KMS-11 (cell line): ENCODE results near the gene CFAP65.

ENCODE experiments used
- H2AFZ ChIP-seq: fragments of 200-600 bp; sonication (generic); 2 replicates; pipeline ENCODE4 v1.6.1; 2016; ENCODE audit warnings: antibody characterized with exemption, mixed run types, low read depth
- H3K27ac ChIP-seq: fragments of 200-600 bp; sonication (generic); 2 replicates; pipeline ENCODE4 v1.6.1; 2016; ENCODE audit warnings: mild to moderate bottlenecking, mixed run types
- H3K27me3 ChIP-seq: fragments of 200-600 bp; sonication (generic); 2 replicates; pipeline ENCODE4 v1.6.1; 2017; ENCODE audit warnings: mild to moderate bottlenecking, low read depth, mixed run types, moderate library complexity; ENCODE audit not compliant: insufficient read depth
- H3K36me3 ChIP-seq: fragments of 200-600 bp; sonication (generic); 2 replicates; pipeline ENCODE4 v1.6.1; 2017; ENCODE audit warnings: mild to moderate bottlenecking, mixed run types; ENCODE audit not compliant: insufficient read depth
- H3K4me1 ChIP-seq: fragments of 200-600 bp; sonication (generic); 2 replicates; pipeline ENCODE4 v1.6.1; 2016; ENCODE audit warnings: mild to moderate bottlenecking, low read depth, mixed run types; ENCODE audit not compliant: poor library complexity, severe bottlenecking
- H3K4me2 ChIP-seq: fragments of 200-600 bp; sonication (generic); 2 replicates; pipeline ENCODE4 v1.7.0; 2016; ENCODE audit warnings: mild to moderate bottlenecking, mixed run types
- H3K4me3 ChIP-seq: fragments of 200-600 bp; sonication (generic); IDR thresholded peaks from 2 replicates; pipeline ENCODE4 v1.6.1; 2017; ENCODE audit warnings: low read depth, low read length, mixed read lengths; ENCODE audit not compliant: insufficient read depth
- H3K79me2 ChIP-seq: fragments of 200-600 bp; sonication (generic); 2 replicates; pipeline ENCODE4 v1.6.1; 2016; ENCODE audit warnings: low read depth, mixed run types; ENCODE audit not compliant: insufficient read depth
- H3K9ac ChIP-seq: fragments of 200-600 bp; sonication (generic); 2 replicates; pipeline ENCODE4 v1.6.1; 2016; ENCODE audit warnings: mild to moderate bottlenecking, mixed run types
- H4K20me1 ChIP-seq: fragments of 200-600 bp; sonication (generic); 2 replicates; pipeline ENCODE4 v1.6.1; 2016; ENCODE audit warnings: mild to moderate bottlenecking, mixed run types; ENCODE audit not compliant: insufficient read depth
- TF ChIP-seq, protein P1 (sequence below): fragments of 200-600 bp; sonication (generic); conservative IDR thresholded peaks from 2 replicates; pipeline ENCODE4 v1.6.1; 2017; ENCODE audit warnings: low read depth, mild to moderate bottlenecking, antibody characterized with exemption, low read length, moderate library complexity, mixed read lengths

CFAP65 gene

DNA sequence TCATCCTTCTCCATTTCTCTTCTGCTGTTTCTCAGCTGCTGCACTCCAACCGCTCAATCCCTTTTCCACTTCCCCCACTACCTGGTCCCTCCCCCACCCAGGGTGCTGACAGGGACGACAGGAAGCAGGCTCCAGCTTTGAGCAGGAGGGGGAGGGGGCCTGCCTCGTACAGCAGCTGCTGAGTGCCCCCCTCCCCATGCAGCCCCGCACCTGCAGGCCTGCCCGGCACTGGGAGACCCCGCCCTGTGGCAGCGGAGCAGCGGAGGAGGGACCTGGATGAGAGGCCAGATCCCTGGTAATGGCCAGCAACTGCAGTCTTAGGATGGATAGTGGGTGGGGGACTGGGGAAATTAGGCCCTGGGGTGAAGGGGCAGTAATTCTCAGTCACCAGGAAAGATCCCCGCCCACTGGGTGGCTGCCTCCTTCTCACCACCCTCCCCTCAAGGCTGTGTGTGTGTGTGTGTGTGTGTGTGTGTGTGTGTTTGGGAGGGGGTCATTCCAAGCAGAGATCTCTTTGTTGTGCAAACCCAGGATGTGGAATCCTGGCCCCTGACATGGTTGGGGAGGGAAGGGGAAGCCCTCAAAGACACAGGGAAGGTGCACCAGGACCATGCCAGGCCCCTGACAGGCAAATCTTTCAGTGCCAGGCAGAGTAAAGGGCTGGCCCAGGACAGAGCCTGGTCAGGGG is 41.3 kb downstream of the CFAP65 start:
- TF ChIP-seq, protein P1, sequence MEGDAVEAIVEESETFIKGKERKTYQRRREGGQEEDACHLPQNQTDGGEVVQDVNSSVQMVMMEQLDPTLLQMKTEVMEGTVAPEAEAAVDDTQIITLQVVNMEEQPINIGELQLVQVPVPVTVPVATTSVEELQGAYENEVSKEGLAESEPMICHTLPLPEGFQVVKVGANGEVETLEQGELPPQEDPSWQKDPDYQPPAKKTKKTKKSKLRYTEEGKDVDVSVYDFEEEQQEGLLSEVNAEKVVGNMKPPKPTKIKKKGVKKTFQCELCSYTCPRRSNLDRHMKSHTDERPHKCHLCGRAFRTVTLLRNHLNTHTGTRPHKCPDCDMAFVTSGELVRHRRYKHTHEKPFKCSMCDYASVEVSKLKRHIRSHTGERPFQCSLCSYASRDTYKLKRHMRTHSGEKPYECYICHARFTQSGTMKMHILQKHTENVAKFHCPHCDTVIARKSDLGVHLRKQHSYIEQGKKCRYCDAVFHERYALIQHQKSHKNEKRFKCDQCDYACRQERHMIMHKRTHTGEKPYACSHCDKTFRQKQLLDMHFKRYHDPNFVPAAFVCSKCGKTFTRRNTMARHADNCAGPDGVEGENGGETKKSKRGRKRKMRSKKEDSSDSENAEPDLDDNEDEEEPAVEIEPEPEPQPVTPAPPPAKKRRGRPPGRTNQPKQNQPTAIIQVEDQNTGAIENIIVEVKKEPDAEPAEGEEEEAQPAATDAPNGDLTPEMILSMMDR = no peak
- Histone ChIP-seq H3K4me1 (no peaks in the 10 kb centered on the region), H3K4me3 (no peak overlapping the region), H3K79me2 (no peaks in the 10 kb centered on the region), H3K27ac (no peak overlapping the region), H3K27me3 (peaks cover 35% of the 10 kb centered on the region), H2AFZ (no peak overlapping the region), H3K9ac (no peak overlapping the region), H3K4me2 (no peak overlapping the region), H3K36me3 (no peaks in the 10 kb centered on the region), H4K20me1 (no peaks in the 10 kb centered on the region)

- H3K79me2 ChIP-seq = no peaks in the 10 kb centered on the region
- no peaks in the 10 kb centered on the region for H4K20me1 ChIP-seq
- H3K4me3 ChIP-seq = no peak overlapping the region
- no peaks in the 10 kb centered on the region for H3K36me3 ChIP-seq
- no peak overlapping the region for H3K9ac ChIP-seq
- H3K27me3 ChIP-seq = peaks cover 30% of the 10 kb centered on the region
- TF ChIP-seq, protein P1 = no peak
- H3K4me2 ChIP-seq = no peak overlapping the region
- no peaks in the 10 kb centered on the region for H3K4me1 ChIP-seq
- no peak overlapping the region for H3K27ac ChIP-seq
- no peak overlapping the region for H2AFZ ChIP-seq
These were observed 42.1 kb downstream of the CFAP65 start for GRCh38 chr2:218999021-218999880.

GRCh38 chr2:218998414-218999002 is 42.8 kb downstream of the CFAP65 start:
- peaks cover 7% of the 10 kb centered on the region for H3K4me1 ChIP-seq
- H3K27ac ChIP-seq = no peak overlapping the region
- no peak overlapping the region for H3K4me3 ChIP-seq
- no peaks in the 10 kb centered on the region for H3K79me2 ChIP-seq
- H3K4me2 ChIP-seq = no peak overlapping the region
- H4K20me1 ChIP-seq = no peaks in the 10 kb centered on the region
- peaks cover 23% of the 10 kb centered on the region for H3K27me3 ChIP-seq
- H3K36me3 ChIP-seq = no peaks in the 10 kb centered on the region
- H2AFZ ChIP-seq = no peak overlapping the region
- TF ChIP-seq, protein P1 = no peak
- no peak overlapping the region for H3K9ac ChIP-seq

DNA sequence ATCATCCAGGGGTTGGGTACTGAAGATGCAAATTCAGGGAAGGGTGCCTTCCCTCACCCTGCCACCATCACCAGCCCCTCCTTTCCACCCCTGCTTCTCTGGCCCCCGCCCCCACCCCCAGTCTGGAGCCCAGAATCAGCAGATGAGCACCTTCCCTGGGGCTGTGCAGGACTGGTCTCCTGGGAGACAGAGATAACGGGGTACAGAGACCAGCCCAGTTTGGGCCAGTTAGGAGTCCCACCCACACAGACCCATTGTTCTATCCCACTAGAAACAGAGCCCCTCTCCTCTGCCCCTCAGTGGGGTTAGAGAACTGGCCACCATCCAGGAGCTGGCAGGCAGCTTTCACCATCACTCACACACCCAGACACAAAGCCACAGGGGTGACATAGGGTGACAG is 43.6 kb downstream of the CFAP65 start:
- no peaks in the 10 kb centered on the region for H3K36me3 ChIP-seq
- no peak overlapping the region for H3K4me3 ChIP-seq
- no peak overlapping the region for H3K4me2 ChIP-seq
- no peaks in the 10 kb centered on the region for H3K79me2 ChIP-seq
- H2AFZ ChIP-seq = no peak overlapping the region
- TF ChIP-seq, protein P1 = no peak
- H3K27me3 ChIP-seq = peaks cover 24% of the 10 kb centered on the region
- no peak overlapping the region for H3K27ac ChIP-seq
- H3K4me1 ChIP-seq = peaks cover 7% of the 10 kb centered on the region
- no peaks in the 10 kb centered on the region for H4K20me1 ChIP-seq
- H3K9ac ChIP-seq = no peak overlapping the region
